ENCODE measurements around the gene JARID2. TPM values are rescaled to one million over a fixed set of nuclear protein-coding genes. Genes with fewer than 3 reads are reported as not detected.

Gene JARID2
- total RNA-seq, 2 experiments from 2014 or later = 19.0 to 19.5 TPM

GRCh38 chr6:15285682-15286294 lies 39.9 kb downstream of the JARID2 start:
- H3K27ac ChIP-seq (ENCODE audit: low read depth, low read length, poor library complexity, severe bottlenecking) = no peak overlapping the region
- no peak overlapping the region for H2AFZ ChIP-seq (ENCODE audit: low read length)
- H3K36me3 ChIP-seq (ENCODE audit: insufficient read depth, low read length) = no peaks in the 10 kb centered on the region
- intact Hi-C loops (cut with micrococcal nuclease; ENCODE audit: unreplicated experiment) = no loop called here
- ChIA-PET POLR2A (no interaction called here), CTCF (ENCODE audit: unreplicated experiment) (no interaction called here)
- peaks cover 28% of the 10 kb centered on the region for H3K4me1 ChIP-seq (ENCODE audit: insufficient read depth, low read length, poor library complexity, severe bottlenecking)
- peaks cover 23% of the 10 kb centered on the region; the same call in 1 of the 2 replicates for H3K79me2 ChIP-seq (ENCODE audit: insufficient read depth, low read depth, low read length)
- no peak overlapping the region for H3K4me3 ChIP-seq (ENCODE audit: low read depth, low read length, poor library complexity, severe bottlenecking)
- TF ChIP-seq CTCF (conservative IDR thresholded peaks at IDR 0.05; ENCODE audit: low read length) = peak; percentile 55; the same call in 1 of the 2 replicates
- TF ChIP-seq EZH2phosphoT487 (IDR thresholded peaks at IDR 0.05; ENCODE audit: borderline replicate concordance, low read depth, low read length) = no peak
- H3K9me3 ChIP-seq (ENCODE audit: low read length) = no peaks in the 10 kb centered on the region
- no peaks in the 10 kb centered on the region for H4K20me1 ChIP-seq (ENCODE audit: insufficient read depth, low read length)
- H3K9me2 ChIP-seq (ENCODE audit: insufficient read depth, low read length) = no peaks in the 10 kb centered on the region
- BruUV-seq (replicated peaks) = no TSS peak
- no peak for DNase-seq (ENCODE audit: low spot score)
- no peak overlapping the region for H3K4me2 ChIP-seq (ENCODE audit: low read length)

- Histone ChIP-seq H3K79me2 (ENCODE audit: insufficient read depth, low read depth, low read length) (peaks cover 23% of the 10 kb centered on the region; the same call in 1 of the 2 replicates), H3K4me2 (ENCODE audit: low read length) (peak overlapping the region; percentile 38), H3K4me3 (ENCODE audit: low read depth, low read length, poor library complexity, severe bottlenecking) (no peak overlapping the region), H2AFZ (ENCODE audit: low read length) (no peak overlapping the region), H3K9me2 (ENCODE audit: insufficient read depth, low read length) (no peaks in the 10 kb centered on the region), H3K4me1 (ENCODE audit: insufficient read depth, low read length, poor library complexity, severe bottlenecking) (peaks cover 13% of the 10 kb centered on the region), H3K9me3 (ENCODE audit: low read length) (no peaks in the 10 kb centered on the region), H3K27ac (ENCODE audit: low read depth, low read length, poor library complexity, severe bottlenecking) (no peak overlapping the region), H4K20me1 (ENCODE audit: insufficient read depth, low read length) (no peaks in the 10 kb centered on the region), H3K36me3 (ENCODE audit: insufficient read depth, low read length) (no peaks in the 10 kb centered on the region)
- CTCF ChIA-PET (ENCODE audit: unreplicated experiment) = interaction anchor here (0.9 to 1.2 kb wide), 3 partner anchors 9 to 42 kb away, joined by 3 read pairs; partner anchors contain the start of gene JARID2
- no peak for TF ChIP-seq CTCF (conservative IDR thresholded peaks at IDR 0.05; ENCODE audit: low read length)
- no peak for TF ChIP-seq EZH2phosphoT487 (IDR thresholded peaks at IDR 0.05; ENCODE audit: borderline replicate concordance, low read depth, low read length)
- intact Hi-C loops (cut with micrococcal nuclease; ENCODE audit: unreplicated experiment) = no loop called here
- peak; percentile 64 for DNase-seq (ENCODE audit: low spot score)
- no TSS peak for BruUV-seq (replicated peaks)
- POLR2A ChIA-PET = interaction anchor here (0.6 to 1.6 kb wide), 7 partner anchors 10 to 39 kb away, joined by 3 to 10 read pairs (median 4); no protein-coding TSS in a partner anchor
Observed at GRCh38 chr6:15287670-15288375, 42.0 kb downstream of the JARID2 start.
